H7 (cell line): ENCODE measurements around the gene JADE1. TPM values are rescaled to one million over a fixed set of nuclear protein-coding genes. Genes with fewer than 3 reads are reported as not detected.

Experiments used
- DNase-seq: peaks from one replicate; pipeline ENCODE4 v3.0.0; 2012
- H3K27me3 ChIP-seq: 2 replicates; pipeline ENCODE4 v1.6.0; 2011; ENCODE audit warnings: mild to moderate bottlenecking, low read length; ENCODE audit not compliant: control insufficient read depth, insufficient read depth
- H3K36me3 ChIP-seq: replicated peaks from 2 replicates; pipeline ENCODE4 v1.5.1; 2011; ENCODE audit warnings: low read length; ENCODE audit not compliant: control insufficient read depth, insufficient read depth
- H3K4me3 ChIP-seq: 2 replicates; pipeline ENCODE4 v1.5.1; 2011; ENCODE audit warnings: low read depth, mild to moderate bottlenecking, control low read depth, low read length, moderate library complexity; ENCODE audit not compliant: insufficient read depth
- total RNA-seq: library from RNA; depleted of rRNA; stranded (reverse); fragments of >200 nt; shearing (Covaris generic); gene quantifications from 2 replicates; pipeline ENCODE4 v1.2.3, GENCODE V29; 2014

JADE1 gene
- total RNA-seq, 1 experiment from 2014 or later = 33.8 TPM

DNA sequence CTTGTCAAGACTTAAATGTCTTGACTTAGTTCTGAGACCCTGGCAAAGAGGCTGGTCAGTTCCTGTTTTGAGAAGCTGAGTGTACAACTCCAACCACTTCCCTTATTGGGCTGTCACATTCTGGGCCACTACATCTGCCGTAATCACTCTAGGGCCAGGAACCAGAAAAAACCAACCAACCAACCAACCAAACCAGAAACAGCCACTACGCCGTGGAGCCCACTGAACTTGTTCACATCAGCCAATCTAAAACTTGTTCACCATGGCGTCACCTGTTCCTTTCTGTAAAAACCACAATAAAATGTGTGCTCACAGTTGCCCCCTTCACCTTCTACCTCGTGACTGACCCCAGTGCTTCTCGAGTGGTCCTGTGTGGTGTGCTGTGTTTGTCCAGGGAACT, 107.3 kb downstream of the JADE1 start:
- Histone ChIP-seq H3K4me3 (no peak overlapping the region), H3K36me3 (no peaks in the 10 kb centered on the region), H3K27me3 (no peaks in the 10 kb centered on the region)
- no peak for DNase-seq

DNA sequence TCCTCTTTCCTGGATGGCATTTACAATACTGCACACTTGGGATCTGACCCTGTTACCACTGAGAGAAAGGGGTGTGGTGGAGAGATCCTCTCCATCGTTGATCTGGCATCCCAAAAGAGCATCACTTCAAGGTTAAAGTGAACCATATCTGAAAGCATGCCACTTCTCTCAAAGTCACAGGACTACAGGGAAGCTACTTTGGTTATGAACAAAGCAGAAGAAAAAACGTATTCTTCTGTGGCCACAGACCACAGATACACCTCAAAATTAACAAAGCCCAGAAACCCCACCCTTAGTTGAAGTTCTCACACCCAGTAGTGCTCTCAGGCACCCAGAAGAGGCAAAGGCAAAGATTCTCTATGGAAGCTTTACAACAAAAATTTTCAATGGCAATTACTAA, 108.3 kb downstream of the JADE1 start:
- H3K36me3 ChIP-seq = no peaks in the 10 kb centered on the region
- DNase-seq = no peak
- H3K4me3 ChIP-seq = no peak overlapping the region
- H3K27me3 ChIP-seq = no peaks in the 10 kb centered on the region

DNA sequence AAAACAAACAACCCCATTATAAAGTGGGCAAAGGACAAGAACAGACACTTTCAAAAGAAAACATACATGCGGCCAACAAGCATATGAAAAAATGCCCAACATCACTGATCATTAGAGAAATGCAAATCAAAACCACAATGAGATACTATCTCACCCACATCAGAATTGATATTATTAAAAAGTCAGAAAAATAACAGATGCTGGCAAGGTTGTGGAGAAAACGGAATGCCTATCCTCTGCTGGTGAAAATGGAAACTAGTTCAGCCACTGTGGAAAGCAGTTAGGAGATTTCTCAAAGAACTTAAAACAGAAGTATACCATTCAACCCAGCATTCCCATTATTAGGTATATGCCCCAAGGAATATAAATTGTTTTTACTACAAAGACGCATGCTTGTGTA, 112.5 kb downstream of the JADE1 start:
- Histone ChIP-seq H3K36me3 (no peaks in the 10 kb centered on the region), H3K27me3 (no peaks in the 10 kb centered on the region), H3K4me3 (no peak overlapping the region)

More for the DNA sequence above, 112.5 kb downstream of the JADE1 start:
- no peak for DNase-seq
